ENCODE results near the gene BAD. TPM values are rescaled to one million over a fixed set of nuclear protein-coding genes. Genes with fewer than 3 reads are reported as not detected.

BAD gene
- total RNA-seq, 1 donor from 2014 or later = 134 TPM

Other genes with a start within 250 kb of the BAD start
- gene FLRT1, start 248.7 kb downstream of the BAD start, total RNA-seq = not detected in 2 replicates
- 16.9 and 21.0 TPM in 2 replicates for gene MACROD1, start 118.6 kb downstream of the BAD start, total RNA-seq
- gene STIP1, start 98.5 kb downstream of the BAD start, total RNA-seq = 169 and 210 TPM in 2 replicates
- 0.14 TPM in 2 replicates for gene FERMT3, start 77.9 kb downstream of the BAD start, total RNA-seq
- 57.4 and 58.1 TPM in 2 replicates for gene TRPT1, start 58.5 kb downstream of the BAD start, total RNA-seq
- gene NUDT22, start 58.4 kb downstream of the BAD start, total RNA-seq = 74.9 and 110 TPM in 2 replicates
- 7.0 and 15.3 TPM in 2 replicates for gene DNAJC4, start 54.1 kb downstream of the BAD start, total RNA-seq
- gene VEGFB, start 50.1 kb downstream of the BAD start, total RNA-seq = 21.6 and 24.8 TPM in 2 replicates
- gene FKBP2, start 43.6 kb downstream of the BAD start, total RNA-seq = 64.6 and 77.1 TPM in 2 replicates
- 418 and 455 TPM in 2 replicates for gene PPP1R14B, start 37.7 kb downstream of the BAD start, total RNA-seq
- gene PLCB3, start 33.1 kb downstream of the BAD start, total RNA-seq = 58.8 and 64.0 TPM in 2 replicates
- gene GPR137, start 1.2 kb upstream of the BAD start, total RNA-seq = 13.3 and 16.0 TPM in 2 replicates
- gene KCNK4, start 6.6 kb upstream of the BAD start, total RNA-seq = not detected in 2 replicates
- 0.63 TPM in 1 of 2 replicates, not detected in the other for gene CATSPERZ, start 15.7 kb upstream of the BAD start, total RNA-seq
- 74.4 and 87.9 TPM in 2 replicates for gene ESRRA, start 20.9 kb upstream of the BAD start, total RNA-seq
- 407 and 658 TPM in 2 replicates for gene TRMT112, start 32.9 kb upstream of the BAD start, total RNA-seq
- 455 and 530 TPM in 2 replicates for gene PRDX5, start 33.5 kb upstream of the BAD start, total RNA-seq
- 8.7 TPM in 2 replicates for gene CCDC88B, start 55.5 kb upstream of the BAD start, total RNA-seq
- gene RPS6KA4, start 74.5 kb upstream of the BAD start, total RNA-seq = 72.9 and 73.6 TPM in 2 replicates

All from airway epithelial cell (primary cell).